Measurements from ENCODE around the gene FBL.

DNA sequence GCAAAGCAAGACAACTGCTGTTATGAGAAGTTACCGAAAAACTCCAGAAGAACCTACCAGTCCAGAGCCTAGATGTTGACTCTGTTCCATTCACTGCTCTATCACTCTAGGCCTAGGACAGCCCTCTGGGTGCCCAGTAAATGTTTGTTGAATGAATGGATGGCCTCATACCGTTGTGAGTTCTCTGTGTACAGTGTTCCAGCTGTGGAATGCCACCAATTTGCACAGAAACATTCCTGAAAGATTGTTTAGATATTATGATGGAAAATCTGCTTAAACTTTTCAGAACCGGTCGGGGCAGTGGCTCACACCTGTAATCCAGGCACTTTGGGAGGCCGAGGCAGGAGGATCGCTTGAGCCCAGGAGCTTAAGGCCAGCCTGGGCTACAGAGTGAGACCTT is 1.3 kb upstream of the FBL start:
- TF ChIP-seq SP1 (IDR thresholded peaks at IDR 0.05) (no peak), BHLHE40 (IDR thresholded peaks at IDR 0.05; ENCODE audit: borderline replicate concordance) (no peak), FOXM1 (IDR thresholded peaks at IDR 0.05; ENCODE audit: borderline replicate concordance) (no peak), SUZ12 (IDR thresholded peaks at IDR 0.05) (no peak), FOXA1 (IDR thresholded peaks at IDR 0.05) (no peak), ZNF384 (IDR thresholded peaks at IDR 0.05) (no peak), FOXK2 (IDR thresholded peaks at IDR 0.05) (no peak)
- TF ChIP-seq, protein P1, sequence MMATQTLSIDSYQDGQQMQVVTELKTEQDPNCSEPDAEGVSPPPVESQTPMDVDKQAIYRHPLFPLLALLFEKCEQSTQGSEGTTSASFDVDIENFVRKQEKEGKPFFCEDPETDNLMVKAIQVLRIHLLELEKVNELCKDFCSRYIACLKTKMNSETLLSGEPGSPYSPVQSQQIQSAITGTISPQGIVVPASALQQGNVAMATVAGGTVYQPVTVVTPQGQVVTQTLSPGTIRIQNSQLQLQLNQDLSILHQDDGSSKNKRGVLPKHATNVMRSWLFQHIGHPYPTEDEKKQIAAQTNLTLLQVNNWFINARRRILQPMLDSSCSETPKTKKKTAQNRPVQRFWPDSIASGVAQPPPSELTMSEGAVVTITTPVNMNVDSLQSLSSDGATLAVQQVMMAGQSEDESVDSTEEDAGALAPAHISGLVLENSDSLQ (IDR thresholded peaks at IDR 0.05), result no peak

All from HEK293T (cell line).